Transverse colon (tissue), 4 donors: ENCODE measurements around the gene SLC26A6. TPM values are rescaled to one million over a fixed set of nuclear protein-coding genes. Genes with fewer than 3 reads are reported as not detected.

Experiments
- DNase-seq: peaks from one replicate; pipeline ENCODE4 v3.0.0-alpha.2; 2019
- H3K27ac ChIP-seq, 4 donors: fragments of 200-600 bp; sonication (generic); 2 replicates each; pipeline ENCODE4 v1.5.1; 2016 to 2018; ENCODE audit warnings: inconsistent platforms in 4 of 4
- H3K27me3 ChIP-seq: fragments of 200-600 bp; sonication (generic); 2 replicates; pipeline ENCODE4 v1.5.1; 2017; ENCODE audit warnings: inconsistent platforms
- H3K36me3 ChIP-seq, 4 donors: fragments of 200-600 bp; sonication (generic); 2 replicates each; pipeline ENCODE4 v1.5.1; 2017 to 2019; ENCODE audit warnings: inconsistent platforms in 4 of 4
- H3K4me1 ChIP-seq, 4 donors: fragments of 200-600 bp; sonication (generic); 2 replicates each; pipeline ENCODE4 v1.5.1; 2017 to 2020; ENCODE audit warnings: inconsistent platforms in 4 of 4
- H3K4me3 ChIP-seq, 4 donors: fragments of 200-600 bp; sonication (generic); 1 replicate in 1 of 4; 2 replicates in 3 of 4; pipeline versions ENCODE4 v1.5.1 to v1.6.1; 2017 to 2019; ENCODE audit warnings: inconsistent platforms in 4 of 4
- H3K9me3 ChIP-seq, 2 donors: fragments of 200-600 bp; sonication (generic); 2 replicates each; pipeline ENCODE4 v1.5.1; 2017 to 2019; ENCODE audit warnings: inconsistent platforms in 2 of 2
- EP300 ChIP-seq: sonication (generic); formaldehyde crosslinking; IDR thresholded peaks from one replicate; pipeline ENCODE4 v1.6.1; 2017; ENCODE audit warnings: antibody characterized with exemption, low read depth
- POLR2A ChIP-seq: fragments of 450-650 bp; IDR thresholded peaks from one replicate; pipeline ENCODE4 v1.6.1; 2016; ENCODE audit warnings: antibody characterized with exemption, mild to moderate bottlenecking, moderate library complexity
- POLR2AphosphoS5 ChIP-seq, 3 donors: sonication (generic); formaldehyde crosslinking; IDR thresholded peaks; one replicate each; pipeline ENCODE4 v1.6.1; 2016; ENCODE audit warnings: antibody characterized with exemption in 3 of 3
- WGBS, 2 donors: methylation state at CpG; one replicate each; pipeline ENCODE4 v1.1.5; 2018; ENCODE audit warnings: low coverage in 1 of 2; 5-methylcytosine and 5-hydroxymethylcytosine counted together
- in situ Hi-C, 4 donors: fragments of 200-750 bp; cut with MboI; loops; one replicate each; pipeline versions ENCODE4 v1.15.0 to v1.15.1; 2017; ENCODE audit warnings: low sequenced_read_pairs in 3 of 4, low pct_ligation_motif_present in 1 of 4, low pct_unique_long_range_greater_than_20kb in 1 of 4
- intact Hi-C: fragments of 100-400 bp; cut with DNase I; formaldehyde crosslinking; loops from one replicate; pipeline ENCODE4 v1.15.1; 2023; ENCODE audit warnings: low total_unique reads
- small RNA-seq, 4 donors: library from RNA; depleted of rRNA; stranded (forward); fragments of <200 nt; gene quantifications; one replicate each; pipeline ENCODE3, GENCODE V24; 2016
- total RNA-seq, 4 donors: library from RNA; depleted of rRNA; stranded (reverse); fragments of >200 nt; gene quantifications; one replicate each; pipeline ENCODE4 v1.1.0, GENCODE V29; 2016
- TF ChIP-seq, protein P1 (sequence below), 5 experiments: fragments of 200-600 bp in 3 of 5; fragments of 450-650 bp in 2 of 5; sonication (generic) in 3 of 5; IDR thresholded peaks; 1 replicate in 2 of 5; 2 replicates in 3 of 5; pipeline ENCODE4 v1.5.1; 2016 to 2017; ENCODE audit warnings: antibody characterized with exemption in 5 of 5, inconsistent platforms in 3 of 5, mild to moderate bottlenecking in 2 of 5, moderate library complexity in 1 of 5

SLC26A6 gene
- total RNA-seq, 4 donors from 2014 or later = 134 to 282 (median 193) TPM

DNA sequence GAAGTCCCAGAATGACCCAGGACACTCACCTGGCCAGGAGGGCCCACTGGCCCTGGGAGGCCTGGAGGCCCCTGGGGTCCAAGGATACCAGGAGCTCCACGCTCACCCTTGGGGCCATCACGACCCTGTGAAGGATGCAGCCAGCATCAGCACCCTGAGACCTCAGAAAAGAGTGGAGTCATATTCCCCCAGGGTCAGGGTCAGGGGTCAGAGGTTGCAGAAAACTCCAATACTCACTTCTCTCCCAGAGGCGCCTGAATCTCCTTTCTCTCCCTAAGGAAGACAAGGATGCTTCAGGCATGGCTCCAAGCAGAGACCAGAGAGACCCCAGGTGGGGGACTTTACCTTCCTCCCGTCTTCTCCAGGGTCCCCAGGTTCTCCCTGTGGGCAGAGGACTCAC is 58.6 kb downstream of the SLC26A6 start:
- intact Hi-C loops = no loop called here
- Histone ChIP-seq H3K4me3 (no peak overlapping the region), H3K27me3 (no peaks in the 10 kb centered on the region), H3K4me1 (no peaks in the 10 kb centered on the region), H3K36me3 (no peaks in the 10 kb centered on the region), H3K27ac (no peak overlapping the region), H3K9me3 (no peaks in the 10 kb centered on the region)
- TF ChIP-seq EP300 = no peak
- no peak for TF ChIP-seq POLR2AphosphoS5 (IDR thresholded peaks at IDR 0.05)
- no peak for TF ChIP-seq POLR2A
- TF ChIP-seq, protein P1, sequence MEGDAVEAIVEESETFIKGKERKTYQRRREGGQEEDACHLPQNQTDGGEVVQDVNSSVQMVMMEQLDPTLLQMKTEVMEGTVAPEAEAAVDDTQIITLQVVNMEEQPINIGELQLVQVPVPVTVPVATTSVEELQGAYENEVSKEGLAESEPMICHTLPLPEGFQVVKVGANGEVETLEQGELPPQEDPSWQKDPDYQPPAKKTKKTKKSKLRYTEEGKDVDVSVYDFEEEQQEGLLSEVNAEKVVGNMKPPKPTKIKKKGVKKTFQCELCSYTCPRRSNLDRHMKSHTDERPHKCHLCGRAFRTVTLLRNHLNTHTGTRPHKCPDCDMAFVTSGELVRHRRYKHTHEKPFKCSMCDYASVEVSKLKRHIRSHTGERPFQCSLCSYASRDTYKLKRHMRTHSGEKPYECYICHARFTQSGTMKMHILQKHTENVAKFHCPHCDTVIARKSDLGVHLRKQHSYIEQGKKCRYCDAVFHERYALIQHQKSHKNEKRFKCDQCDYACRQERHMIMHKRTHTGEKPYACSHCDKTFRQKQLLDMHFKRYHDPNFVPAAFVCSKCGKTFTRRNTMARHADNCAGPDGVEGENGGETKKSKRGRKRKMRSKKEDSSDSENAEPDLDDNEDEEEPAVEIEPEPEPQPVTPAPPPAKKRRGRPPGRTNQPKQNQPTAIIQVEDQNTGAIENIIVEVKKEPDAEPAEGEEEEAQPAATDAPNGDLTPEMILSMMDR (IDR thresholded peaks at IDR 0.05) = no peak
- in situ Hi-C loops = no loop called here
- no peak for DNase-seq
- 75% methylated on average over 2 of the region's 4 CpGs; no CpG with 5 or more reads in 1 of the 2 donors for whole genome bisulfite sequencing, 2 donors

Small RNA genes lying within 50 kb of the gene (small RNA-seq; reads per million reads assigned to genes)
- gene AC141002.1 = 0 reads per million in 4 donors

Other genes starting within 250 kb of the SLC26A6 start
- gene PLXNB1, start 205.4 kb downstream of the SLC26A6 start, total RNA-seq = 100 to 1,000 TPM; 129 to 530 (median 245) TPM
- gene CCDC51, start 195.3 kb downstream of the SLC26A6 start, total RNA-seq = 10 to 100 TPM in 2 of 4 donors, 1 to 10 TPM in 2; 2.8 to 14.1 (median 8.2) TPM
- gene TMA7, start 195.2 kb downstream of the SLC26A6 start, total RNA-seq = 100 to 1,000 TPM; 115 to 279 (median 192) TPM
- 1 to 10 TPM; 1.8 to 4.4 (median 2.9) TPM for gene ATRIP, start 188.7 kb downstream of the SLC26A6 start, total RNA-seq
- 10 to 100 TPM; 72.9 to 89.4 (median 80.8) TPM for gene SHISA5, start 131.3 kb downstream of the SLC26A6 start, total RNA-seq
- gene PFKFB4, start 78.7 kb downstream of the SLC26A6 start, total RNA-seq = 1 to 10 TPM in 3 of 4 donors, under 1 TPM in 1; 0.37 to 7.9 (median 6.7) TPM
- gene UCN2, start 71.7 kb downstream of the SLC26A6 start, total RNA-seq = not detected
- 10 to 100 TPM in 2 of 4 donors, 1 to 10 TPM in 2; 4.8 to 19.1 (median 12.9) TPM for gene COL7A1, start 40.1 kb downstream of the SLC26A6 start, total RNA-seq
- 100 to 1,000 TPM; 579 to 974 (median 655) TPM for gene UQCRC1, start 25.8 kb downstream of the SLC26A6 start, total RNA-seq
- gene TMEM89, start 13.7 kb downstream of the SLC26A6 start, total RNA-seq = 10 to 100 TPM in 1 of 4 donors, not detected in 3; 13.1 TPM
- 10 to 100 TPM in 1 of 4 donors, 1 to 10 TPM in 3; 1.2 to 15.0 (median 3.9) TPM for gene CELSR3, start 27.4 kb upstream of the SLC26A6 start, total RNA-seq
- 10 to 100 TPM; 42.3 to 74.6 (median 49.2) TPM for gene NCKIPSD, start 50.5 kb upstream of the SLC26A6 start, total RNA-seq
- gene IP6K2, start 81.8 kb upstream of the SLC26A6 start, total RNA-seq = 100 to 1,000 TPM; 169 to 255 (median 225) TPM
- 10 to 100 TPM; 20.3 to 59.1 (median 40.8) TPM for gene PRKAR2A, start 212.4 kb upstream of the SLC26A6 start, total RNA-seq